ENCODE data around the gene CRTC3. TPM values are rescaled to one million over a fixed set of nuclear protein-coding genes. Genes with fewer than 3 reads are reported as not detected.

Gene CRTC3
- polyA plus RNA-seq, 1 donor = 28.5 TPM

DNA sequence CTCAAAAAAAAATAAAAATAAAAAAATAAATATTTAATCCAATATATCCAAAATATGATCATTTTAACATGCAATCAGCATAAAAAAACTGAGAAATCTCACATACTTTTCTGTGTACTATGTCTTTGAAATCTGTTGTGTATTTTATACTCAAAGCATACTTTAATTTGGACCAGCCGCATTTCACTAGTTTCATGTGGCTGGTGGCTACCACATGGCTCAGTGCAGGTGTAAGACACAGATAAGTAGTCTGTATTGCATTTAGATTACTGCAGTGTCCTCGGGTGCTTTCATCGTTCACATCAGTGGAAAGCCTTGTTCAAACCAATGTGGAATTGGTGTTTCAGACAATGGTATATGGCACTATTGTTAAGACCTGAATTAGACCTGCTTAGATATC is 11.0 kb downstream of the CRTC3 start:
- H3K9me3 ChIP-seq (ENCODE audit: control insufficient read depth, low read depth, low read length) = no peaks in the 10 kb centered on the region
- H3K27ac ChIP-seq (ENCODE audit: low read length) = no peak overlapping the region
- DNase-seq = no peak
- H3K4me1 ChIP-seq (ENCODE audit: control insufficient read depth, insufficient read depth, low read length) = no peaks in the 10 kb centered on the region
- peaks cover 15% of the 10 kb centered on the region for H3K36me3 ChIP-seq (ENCODE audit: control insufficient read depth, insufficient read depth, low read length)
- no CpG with 5 or more reads among the region's 3 CpGs for WGBS (ENCODE audit: insufficient coverage, low lambda C conversion rate)
- no peak overlapping the region for H3K4me3 ChIP-seq (ENCODE audit: low read length)
- H3K27me3 ChIP-seq (ENCODE audit: control insufficient read depth, insufficient read depth, low read length) = no peaks in the 10 kb centered on the region

DNA sequence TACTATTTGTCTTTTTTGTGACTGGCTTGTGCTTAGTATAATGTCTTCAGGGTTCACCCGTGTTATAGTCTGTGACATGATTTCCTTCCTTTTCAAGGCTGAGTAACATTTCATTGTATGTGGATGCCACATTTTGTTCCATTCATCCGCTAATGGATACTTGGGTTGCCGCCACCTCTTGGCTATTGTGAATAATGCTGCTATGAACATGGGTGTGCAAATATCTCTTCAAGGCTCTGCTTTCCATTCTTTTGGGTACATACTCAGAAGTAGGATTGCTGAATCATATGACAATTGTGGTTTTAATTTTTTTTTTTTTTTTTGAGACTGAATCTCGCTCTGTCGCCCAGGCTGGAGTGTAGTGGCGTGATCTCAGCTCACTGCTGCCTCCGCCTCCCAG is 15.4 kb downstream of the CRTC3 start:
- Histone ChIP-seq H3K27ac (ENCODE audit: low read length) (no peak overlapping the region), H3K36me3 (ENCODE audit: control insufficient read depth, insufficient read depth, low read length) (peaks cover 17% of the 10 kb centered on the region), H3K27me3 (ENCODE audit: control insufficient read depth, insufficient read depth, low read length) (no peaks in the 10 kb centered on the region), H3K9me3 (ENCODE audit: control insufficient read depth, low read depth, low read length) (no peaks in the 10 kb centered on the region), H3K4me1 (ENCODE audit: control insufficient read depth, insufficient read depth, low read length) (no peaks in the 10 kb centered on the region), H3K4me3 (ENCODE audit: low read length) (no peak overlapping the region)
- WGBS (ENCODE audit: insufficient coverage, low lambda C conversion rate) = no CpG with 5 or more reads among the region's 7 CpGs
- DNase-seq = no peak

DNA sequence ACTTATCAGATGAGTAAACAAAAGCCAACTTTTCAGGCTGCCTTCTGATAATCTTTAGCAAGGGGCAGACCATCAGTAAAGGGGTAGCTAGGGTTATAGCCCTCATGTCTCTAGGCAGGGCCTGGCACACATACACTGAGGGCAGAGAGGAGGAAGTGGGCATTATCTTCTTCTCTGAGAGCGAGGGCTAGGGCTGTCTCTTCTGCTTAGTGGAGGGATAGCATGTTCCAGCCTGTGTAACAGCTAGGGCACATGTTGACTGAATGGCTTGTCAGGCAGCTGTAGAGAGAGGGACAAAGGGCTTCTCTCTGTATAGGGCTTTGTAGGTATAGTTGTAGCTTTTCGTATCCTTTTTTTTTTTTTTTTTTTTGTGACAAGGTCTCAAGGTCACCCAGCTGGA is 17.8 kb downstream of the CRTC3 start:
- no peaks in the 10 kb centered on the region for H3K4me1 ChIP-seq (ENCODE audit: control insufficient read depth, insufficient read depth, low read length)
- H3K4me3 ChIP-seq (ENCODE audit: low read length) = no peak overlapping the region
- no peaks in the 10 kb centered on the region for H3K9me3 ChIP-seq (ENCODE audit: control insufficient read depth, low read depth, low read length)
- WGBS (ENCODE audit: insufficient coverage, low lambda C conversion rate) = no CpG with 5 or more reads among the region's 2 CpGs
- peak in 1 of 2 donors; percentile 48 for DNase-seq
- H3K36me3 ChIP-seq (ENCODE audit: control insufficient read depth, insufficient read depth, low read length) = peaks cover 22% of the 10 kb centered on the region
- no peak overlapping the region for H3K27ac ChIP-seq (ENCODE audit: low read length)
- no peaks in the 10 kb centered on the region for H3K27me3 ChIP-seq (ENCODE audit: control insufficient read depth, insufficient read depth, low read length)

DNA sequence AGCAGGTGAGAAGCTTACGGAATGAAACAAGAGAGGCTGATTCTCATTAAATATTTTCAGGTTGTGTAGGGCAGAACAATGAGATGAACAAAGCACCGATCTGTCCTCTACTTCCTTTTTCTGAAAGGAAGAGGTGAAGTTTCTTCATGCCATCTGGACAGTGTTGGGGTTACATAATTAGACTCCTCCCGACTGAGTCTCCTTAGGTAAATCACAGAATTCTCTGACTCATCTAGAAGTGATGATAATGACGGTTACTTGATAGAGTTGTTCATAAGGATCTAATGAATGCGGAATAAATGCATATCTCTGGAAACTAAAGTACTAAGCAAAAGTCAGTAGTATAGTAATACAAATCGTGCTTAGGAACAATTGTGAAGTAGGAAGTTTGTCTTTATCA is 21.2 kb downstream of the CRTC3 start:
- Histone ChIP-seq H3K36me3 (ENCODE audit: control insufficient read depth, insufficient read depth, low read length) (peaks cover 21% of the 10 kb centered on the region), H3K4me1 (ENCODE audit: control insufficient read depth, insufficient read depth, low read length) (no peaks in the 10 kb centered on the region), H3K27me3 (ENCODE audit: control insufficient read depth, insufficient read depth, low read length) (no peaks in the 10 kb centered on the region), H3K9me3 (ENCODE audit: control insufficient read depth, low read depth, low read length) (no peaks in the 10 kb centered on the region), H3K27ac (ENCODE audit: low read length) (no peak overlapping the region), H3K4me3 (ENCODE audit: low read length) (no peak overlapping the region)
- WGBS (ENCODE audit: insufficient coverage, low lambda C conversion rate) = 82% methylated on average over 2 of the region's 6 CpGs
- no peak for DNase-seq

DNA sequence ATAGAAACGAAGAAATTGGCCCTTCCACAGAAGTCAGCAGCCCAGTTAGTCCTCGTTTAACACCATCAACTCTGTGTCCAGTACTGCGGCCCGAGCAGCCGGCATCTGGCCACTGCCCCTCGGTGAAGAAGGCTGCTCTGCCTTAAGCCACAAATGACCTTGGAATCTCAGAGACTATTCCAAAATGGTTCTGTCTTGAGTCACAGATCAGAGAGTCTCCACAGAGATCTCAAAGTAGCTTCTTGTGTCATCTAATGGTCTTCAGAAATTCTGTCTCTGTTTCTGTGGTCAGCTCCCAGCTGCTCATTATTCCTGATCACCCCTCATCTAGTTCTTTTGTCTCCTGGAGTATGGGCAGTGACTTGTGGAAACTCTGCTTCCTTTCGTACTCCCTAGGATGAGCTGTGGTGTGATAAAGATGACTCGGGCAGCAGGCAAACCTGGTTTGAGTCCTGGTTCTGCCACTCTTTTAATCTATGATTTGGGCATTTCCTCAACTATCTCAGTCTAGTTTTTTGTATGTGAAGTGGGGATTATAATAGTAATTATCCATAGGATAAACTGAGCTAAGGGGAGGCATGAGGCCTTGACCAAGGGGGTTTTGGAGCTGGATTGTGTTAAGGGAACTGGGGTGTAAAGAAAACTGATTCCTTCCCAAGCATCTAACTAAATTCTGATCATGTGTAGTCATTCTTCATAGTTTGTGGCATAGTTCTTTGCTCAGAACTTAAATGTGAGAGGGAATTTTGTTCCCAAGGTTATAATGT is 22.6 kb downstream of the CRTC3 start:
- Histone ChIP-seq H3K27ac (ENCODE audit: low read length) (peak overlapping the region; percentile 0), H3K9me3 (ENCODE audit: control insufficient read depth, low read depth, low read length) (no peaks in the 10 kb centered on the region), H3K36me3 (ENCODE audit: control insufficient read depth, insufficient read depth, low read length) (peaks cover 21% of the 10 kb centered on the region), H3K4me1 (ENCODE audit: control insufficient read depth, insufficient read depth, low read length) (peaks cover 11% of the 10 kb centered on the region), H3K27me3 (ENCODE audit: control insufficient read depth, insufficient read depth, low read length) (no peaks in the 10 kb centered on the region), H3K4me3 (ENCODE audit: low read length) (no peak overlapping the region)
- no peak for DNase-seq
- no CpG with 5 or more reads among the region's 8 CpGs for WGBS (ENCODE audit: insufficient coverage, low lambda C conversion rate)

DNA sequence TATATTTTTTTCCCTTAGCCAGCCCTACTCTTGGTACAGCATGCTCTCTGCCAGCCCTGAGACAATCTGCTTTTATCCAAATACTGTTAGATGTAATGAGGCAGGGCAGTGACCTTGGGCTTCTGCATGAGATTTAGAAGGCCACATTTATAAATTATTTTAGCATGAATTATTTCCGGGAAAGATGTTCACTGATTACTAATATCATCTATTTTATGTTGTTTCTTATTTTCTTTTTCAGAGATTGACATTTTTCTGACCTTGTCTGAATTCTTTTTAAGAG is 23.1 kb downstream of the CRTC3 start:
- 100% methylated on average over 1 of the region's 1 CpG for WGBS (ENCODE audit: insufficient coverage, low lambda C conversion rate)
- DNase-seq = no peak
- H3K27ac ChIP-seq (ENCODE audit: low read length) = peak overlapping the region; percentile 0
- H3K4me1 ChIP-seq (ENCODE audit: control insufficient read depth, insufficient read depth, low read length) = peaks cover 16% of the 10 kb centered on the region
- no peak overlapping the region for H3K4me3 ChIP-seq (ENCODE audit: low read length)
- no peaks in the 10 kb centered on the region for H3K27me3 ChIP-seq (ENCODE audit: control insufficient read depth, insufficient read depth, low read length)
- peaks cover 21% of the 10 kb centered on the region for H3K36me3 ChIP-seq (ENCODE audit: control insufficient read depth, insufficient read depth, low read length)
- H3K9me3 ChIP-seq (ENCODE audit: control insufficient read depth, low read depth, low read length) = no peaks in the 10 kb centered on the region

DNA sequence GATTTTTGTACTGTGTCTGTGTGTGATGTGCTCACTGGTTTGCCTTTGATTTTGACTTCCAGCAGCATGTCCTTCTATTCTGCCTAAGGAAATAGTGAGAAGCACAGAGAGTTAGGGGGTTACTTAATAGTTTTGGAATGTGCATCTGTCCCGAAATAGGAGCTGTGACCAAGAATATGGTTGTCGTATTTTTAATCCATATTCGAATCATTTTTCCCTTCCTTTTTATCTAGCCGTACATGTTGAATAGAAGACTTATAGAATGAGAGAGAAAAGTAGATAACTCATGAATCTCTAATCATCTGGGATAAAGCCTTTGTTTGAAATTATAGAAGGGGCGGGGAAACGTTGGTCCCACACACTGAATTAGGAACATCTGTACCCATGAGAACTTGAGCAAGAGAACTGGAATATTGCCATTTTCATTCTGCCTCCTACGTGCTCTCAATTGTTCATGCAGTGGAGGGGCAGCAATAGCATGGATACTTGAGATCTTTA is 23.6 kb downstream of the CRTC3 start:
- WGBS (ENCODE audit: insufficient coverage, low lambda C conversion rate) = 95% methylated on average over 4 of the region's 7 CpGs
- H3K4me1 ChIP-seq (ENCODE audit: control insufficient read depth, insufficient read depth, low read length) = peaks cover 18% of the 10 kb centered on the region
- H3K4me3 ChIP-seq (ENCODE audit: low read length) = no peak overlapping the region
- H3K27ac ChIP-seq (ENCODE audit: low read length) = peak overlapping the region; percentile 0
- no peaks in the 10 kb centered on the region for H3K27me3 ChIP-seq (ENCODE audit: control insufficient read depth, insufficient read depth, low read length)
- DNase-seq = no peak
- H3K9me3 ChIP-seq (ENCODE audit: control insufficient read depth, low read depth, low read length) = no peaks in the 10 kb centered on the region
- H3K36me3 ChIP-seq (ENCODE audit: control insufficient read depth, insufficient read depth, low read length) = peaks cover 17% of the 10 kb centered on the region

DNA sequence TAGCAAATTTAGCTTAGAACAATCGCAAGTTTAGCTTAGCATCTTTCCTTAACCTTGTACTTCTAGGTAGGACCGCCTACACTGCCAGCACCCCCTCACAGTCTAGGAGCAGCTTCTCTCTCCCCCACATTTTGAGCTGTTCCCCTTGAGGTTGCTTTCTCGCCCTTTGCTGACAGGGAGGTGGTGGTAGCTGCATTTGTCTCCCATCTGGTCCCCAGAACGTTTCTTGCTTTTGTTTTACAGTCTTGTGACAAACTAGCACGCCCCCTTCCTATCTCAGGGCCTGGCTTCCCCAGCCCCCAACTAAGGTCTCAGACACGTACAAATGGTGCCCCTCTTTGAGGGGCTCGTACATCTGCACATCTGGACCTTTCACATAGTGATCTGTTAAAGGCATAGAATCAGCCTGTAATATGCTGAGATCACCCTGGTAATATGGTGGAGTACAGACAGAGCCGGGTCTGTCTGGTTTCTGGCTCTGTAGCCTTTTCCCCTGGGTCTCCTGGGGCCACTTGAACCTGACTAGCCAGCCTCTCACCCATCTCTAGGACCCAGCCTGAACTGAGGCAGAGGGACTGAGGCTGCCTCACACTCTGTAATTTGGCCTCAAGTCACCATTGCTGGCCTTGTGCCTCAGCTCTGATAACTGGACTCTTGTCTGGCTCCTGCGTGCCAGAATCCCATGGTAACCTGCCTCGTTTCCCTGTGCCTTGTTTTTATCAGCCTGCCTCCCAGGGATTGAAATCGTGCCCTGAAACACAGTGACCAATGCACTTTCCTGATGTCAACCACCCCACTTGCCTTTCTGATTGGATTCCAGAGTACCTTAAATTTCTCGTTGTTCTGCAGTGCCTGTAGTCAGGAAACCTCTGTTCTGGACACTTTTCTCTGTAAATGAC is 27.7 kb downstream of the CRTC3 start:
- Histone ChIP-seq H3K4me3 (ENCODE audit: low read length) (peak overlapping the region; percentile 13), H3K27ac (ENCODE audit: low read length) (peak overlapping the region; percentile 94), H3K9me3 (ENCODE audit: control insufficient read depth, low read depth, low read length) (no peaks in the 10 kb centered on the region), H3K36me3 (ENCODE audit: control insufficient read depth, insufficient read depth, low read length) (peaks cover 4% of the 10 kb centered on the region), H3K4me1 (ENCODE audit: control insufficient read depth, insufficient read depth, low read length) (peaks cover 39% of the 10 kb centered on the region), H3K27me3 (ENCODE audit: control insufficient read depth, insufficient read depth, low read length) (no peaks in the 10 kb centered on the region)
- peak; percentile 44 to 69 for DNase-seq
- WGBS (ENCODE audit: insufficient coverage, low lambda C conversion rate) = no CpG with 5 or more reads among the region's 12 CpGs

DNA sequence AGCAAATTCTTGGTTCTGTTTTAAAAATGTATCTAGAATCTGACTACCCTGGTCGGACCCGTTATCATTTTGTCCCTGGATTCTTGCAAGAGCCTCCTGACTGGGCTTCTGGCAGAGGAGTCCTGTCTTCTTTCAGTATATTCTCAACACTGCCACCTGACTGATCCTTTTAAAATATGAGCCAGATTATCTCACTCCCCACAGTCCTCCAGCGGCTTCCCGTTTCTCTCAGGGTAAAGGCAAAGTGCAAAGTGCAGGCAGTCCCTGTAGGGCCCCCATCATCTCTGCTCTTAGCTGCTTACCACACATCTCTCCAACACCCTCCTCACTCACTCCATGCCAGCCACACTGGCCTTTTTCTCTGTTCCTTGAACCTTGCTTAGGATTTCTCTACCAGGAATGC is 28.4 kb downstream of the CRTC3 start:
- H3K4me1 ChIP-seq (ENCODE audit: control insufficient read depth, insufficient read depth, low read length) = peaks cover 39% of the 10 kb centered on the region

DNA sequence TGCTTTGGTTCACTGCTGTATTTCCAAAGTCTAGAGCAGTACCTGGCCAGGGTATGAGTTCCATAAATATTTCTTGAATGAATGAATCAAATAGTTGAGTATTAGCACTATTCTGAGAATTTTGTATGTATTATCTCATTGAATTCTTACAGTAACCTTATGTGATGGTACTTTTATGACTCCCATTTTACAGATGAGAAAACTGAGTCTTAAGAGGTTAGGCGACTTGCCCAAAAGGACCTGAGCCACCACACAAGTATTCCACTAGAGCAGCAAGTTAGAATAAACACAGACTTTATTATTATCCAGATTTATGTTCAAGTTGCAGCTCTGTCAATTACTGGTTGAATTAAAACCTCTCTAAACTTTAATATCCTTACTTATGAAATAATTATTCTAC is 29.4 kb downstream of the CRTC3 start:
- no peak for DNase-seq
- Histone ChIP-seq H3K4me3 (ENCODE audit: low read length) (no peak overlapping the region), H3K4me1 (ENCODE audit: control insufficient read depth, insufficient read depth, low read length) (peaks cover 42% of the 10 kb centered on the region), H3K27ac (ENCODE audit: low read length) (peak overlapping the region; percentile 94), H3K36me3 (ENCODE audit: control insufficient read depth, insufficient read depth, low read length) (peaks cover 4% of the 10 kb centered on the region), H3K27me3 (ENCODE audit: control insufficient read depth, insufficient read depth, low read length) (no peaks in the 10 kb centered on the region), H3K9me3 (ENCODE audit: control insufficient read depth, low read depth, low read length) (no peaks in the 10 kb centered on the region)
- no CpG with 5 or more reads among the region's 1 CpG for WGBS (ENCODE audit: insufficient coverage, low lambda C conversion rate)

More for the DNA sequence above, 28.4 kb downstream of the CRTC3 start:
- WGBS (ENCODE audit: insufficient coverage, low lambda C conversion rate) = no CpG with 5 or more reads among the region's 4 CpGs
- H3K36me3 ChIP-seq (ENCODE audit: control insufficient read depth, insufficient read depth, low read length) = peaks cover 4% of the 10 kb centered on the region
- DNase-seq = peak; percentile 92 to 97
- no peaks in the 10 kb centered on the region for H3K9me3 ChIP-seq (ENCODE audit: control insufficient read depth, low read depth, low read length)
- no peaks in the 10 kb centered on the region for H3K27me3 ChIP-seq (ENCODE audit: control insufficient read depth, insufficient read depth, low read length)
- H3K4me3 ChIP-seq (ENCODE audit: low read length) = no peak overlapping the region
- H3K27ac ChIP-seq (ENCODE audit: low read length) = peak overlapping the region; percentile 94

Measured in large intestine (tissue), 3 donors.